Measurements from ENCODE around the gene CNTRL. TPM values are rescaled to one million over a fixed set of nuclear protein-coding genes. Genes with fewer than 3 reads are reported as not detected.

The CNTRL gene
- total and polyA plus RNA-seq, 5 donors from 2014 or later = 12.2 to 135 (median 15.9) TPM

DNA sequence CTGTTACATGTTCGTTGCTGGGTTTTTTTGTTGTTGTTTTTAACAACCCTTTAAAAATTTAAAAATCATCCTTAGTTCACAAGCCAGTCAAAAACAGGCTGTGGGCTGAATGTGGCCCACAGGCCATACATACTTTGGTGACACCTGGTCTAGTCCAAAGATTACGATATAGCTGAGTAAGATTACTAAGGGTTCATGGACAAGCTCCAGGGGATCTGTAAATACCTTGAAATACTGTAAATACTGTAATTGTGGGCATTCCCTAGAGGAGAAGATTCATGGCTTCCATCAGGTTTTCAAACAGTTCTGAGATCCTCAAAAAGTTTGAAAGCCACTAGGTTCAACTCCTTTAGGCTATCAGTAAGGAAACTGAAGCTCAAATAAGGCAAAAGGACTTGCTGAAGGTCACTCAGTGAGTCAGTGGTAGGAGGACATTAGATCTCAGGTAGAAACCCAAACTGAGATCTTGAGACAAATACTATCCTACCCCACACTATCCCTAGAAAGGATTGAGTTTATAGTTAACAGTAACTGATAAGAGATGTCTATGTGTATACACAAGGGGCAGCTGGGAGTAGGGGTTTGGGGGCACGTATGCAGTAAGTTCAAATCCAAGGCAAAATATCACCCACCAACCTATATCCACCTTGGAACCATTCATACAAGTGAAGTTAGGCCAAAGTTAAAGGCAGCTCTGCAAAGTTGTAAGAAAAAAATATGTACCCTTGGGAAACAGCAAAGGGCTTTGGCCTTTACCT, 109.1 kb downstream of the CNTRL start:
- Mint-ChIP-seq H3K27ac (peak overlapping the region; percentile 9 to 92 (median 86)), H3K27me3 (no peaks in the 10 kb centered on the region), H3K4me3 (no peak overlapping the region), H3K9me3 (no peaks in the 10 kb centered on the region), H3K4me1 (peaks cover 36 to 62% (median 56%) of the 10 kb centered on the region in 4 donors), H3K36me3 (peaks cover 27% of the 10 kb centered on the region)
- Histone ChIP-seq H3K36me3 (ENCODE audit: control insufficient read depth, insufficient read depth, low read length) (peaks cover 55% of the 10 kb centered on the region), H3K4me1 (ENCODE audit: control insufficient read depth, insufficient read depth, low read length, poor library complexity, severe bottlenecking) (peaks cover 26% of the 10 kb centered on the region), H3K9me3 (ENCODE audit: control insufficient read depth in 2 of 2, low read length in 2 of 2) (no peaks in the 10 kb centered on the region), H3K27ac (ENCODE audit: insufficient read depth, low read length, poor library complexity, severe bottlenecking) (peak overlapping the region; percentile 61), H3K27me3 (ENCODE audit: control insufficient read depth, insufficient read depth, low read length) (no peaks in the 10 kb centered on the region), H3K4me3 (ENCODE audit: low read depth, low read length) (no peak overlapping the region)
- DNase-seq (no peak), ATAC-seq (ENCODE audit: low read depth in 2 of 2) (no peak)

DNA sequence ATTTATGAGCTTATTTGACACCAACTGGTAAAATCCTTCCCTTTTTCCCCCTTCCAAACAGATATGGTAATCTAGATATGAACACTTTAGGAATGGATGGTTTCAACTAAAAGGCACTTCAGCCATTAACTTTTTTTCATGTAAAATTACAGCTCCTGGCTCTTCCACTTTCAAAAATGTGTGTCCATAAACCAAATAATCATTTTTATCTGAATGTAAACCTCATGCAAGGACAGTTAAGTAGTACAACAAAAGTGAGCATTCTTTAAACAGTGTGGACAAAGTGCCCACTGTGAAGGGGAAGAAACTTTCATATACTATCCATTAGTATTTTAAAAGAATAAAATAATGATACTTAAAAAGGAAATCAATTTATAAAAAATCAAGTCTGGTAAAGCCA, 109.7 kb downstream of the CNTRL start:
- H3K4me1 ChIP-seq (ENCODE audit: control insufficient read depth, insufficient read depth, low read length, poor library complexity, severe bottlenecking) = peaks cover 29% of the 10 kb centered on the region
- Mint-ChIP-seq H3K27ac (peak overlapping the region in 2 of 3 donors; percentile 87 to 92), H3K4me1 (peaks cover 39 to 68% (median 59%) of the 10 kb centered on the region in 4 donors)

DNA sequence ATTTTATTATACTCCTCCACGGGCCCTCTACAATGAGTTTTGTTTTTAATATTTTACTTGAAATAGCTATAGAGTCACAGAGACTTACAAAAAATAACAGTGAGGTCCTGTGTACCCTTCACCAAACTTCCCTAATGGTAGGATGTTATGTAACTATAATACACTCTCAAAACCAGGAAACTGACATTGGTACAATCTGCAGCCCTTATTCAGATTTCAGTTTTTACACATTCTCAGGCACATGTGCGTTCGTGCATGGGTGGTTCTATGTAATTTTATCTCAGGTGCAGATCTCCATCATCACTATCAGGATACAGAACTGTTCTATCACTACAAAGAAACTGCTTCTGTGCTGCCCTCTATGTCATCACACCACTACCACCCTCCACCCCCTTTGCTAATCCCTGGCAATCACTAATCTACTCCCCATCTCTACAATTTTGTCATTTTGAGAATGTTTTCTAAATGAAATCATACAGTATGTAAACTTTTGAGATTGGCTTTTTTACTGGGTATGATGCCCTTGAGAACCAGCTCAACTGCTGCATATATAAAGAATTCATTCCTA, 110.5 kb downstream of the CNTRL start:
- Mint-ChIP-seq H3K9me3 (no peaks in the 10 kb centered on the region), H3K4me1 (peaks cover 41 to 73% (median 62%) of the 10 kb centered on the region in 4 donors), H3K36me3 (peaks cover 29% of the 10 kb centered on the region), H3K27me3 (no peaks in the 10 kb centered on the region), H3K27ac (peak overlapping the region; percentile 61 to 92 (median 88)), H3K4me3 (peak overlapping the region; percentile 7 to 66 (median 46))
- H3K36me3 ChIP-seq (ENCODE audit: control insufficient read depth, insufficient read depth, low read length) = peaks cover 53% of the 10 kb centered on the region
- DNase-seq (no peak), ATAC-seq (ENCODE audit: low read depth in 2 of 2) (peak; percentile 18 to 25)
- no peaks in the 10 kb centered on the region for H3K9me3 ChIP-seq (ENCODE audit: control insufficient read depth in 2 of 2, low read length in 2 of 2)
- peaks cover 34% of the 10 kb centered on the region for H3K4me1 ChIP-seq (ENCODE audit: control insufficient read depth, insufficient read depth, low read length, poor library complexity, severe bottlenecking)
- H3K27ac ChIP-seq (ENCODE audit: insufficient read depth, low read length, poor library complexity, severe bottlenecking) = peak overlapping the region; percentile 61
- no peaks in the 10 kb centered on the region for H3K27me3 ChIP-seq (ENCODE audit: control insufficient read depth, insufficient read depth, low read length)
- peak overlapping the region; percentile 59 for H3K4me3 ChIP-seq (ENCODE audit: low read depth, low read length)

More for the DNA sequence above, 109.7 kb downstream of the CNTRL start:
- Histone ChIP-seq H3K9me3 (ENCODE audit: control insufficient read depth in 2 of 2, low read length in 2 of 2) (no peaks in the 10 kb centered on the region), H3K27me3 (ENCODE audit: control insufficient read depth, insufficient read depth, low read length) (no peaks in the 10 kb centered on the region), H3K27ac (ENCODE audit: insufficient read depth, low read length, poor library complexity, severe bottlenecking) (peak overlapping the region; percentile 61), H3K36me3 (ENCODE audit: control insufficient read depth, insufficient read depth, low read length) (peaks cover 55% of the 10 kb centered on the region), H3K4me3 (ENCODE audit: low read depth, low read length) (no peak overlapping the region)
- Mint-ChIP-seq H3K4me3 (peak overlapping the region in 1 of 4 donors; percentile 7), H3K9me3 (no peaks in the 10 kb centered on the region), H3K27me3 (no peaks in the 10 kb centered on the region), H3K36me3 (peaks cover 29% of the 10 kb centered on the region)
- ATAC-seq (ENCODE audit: low read depth in 2 of 2) (no peak), DNase-seq (no peak)

DNA sequence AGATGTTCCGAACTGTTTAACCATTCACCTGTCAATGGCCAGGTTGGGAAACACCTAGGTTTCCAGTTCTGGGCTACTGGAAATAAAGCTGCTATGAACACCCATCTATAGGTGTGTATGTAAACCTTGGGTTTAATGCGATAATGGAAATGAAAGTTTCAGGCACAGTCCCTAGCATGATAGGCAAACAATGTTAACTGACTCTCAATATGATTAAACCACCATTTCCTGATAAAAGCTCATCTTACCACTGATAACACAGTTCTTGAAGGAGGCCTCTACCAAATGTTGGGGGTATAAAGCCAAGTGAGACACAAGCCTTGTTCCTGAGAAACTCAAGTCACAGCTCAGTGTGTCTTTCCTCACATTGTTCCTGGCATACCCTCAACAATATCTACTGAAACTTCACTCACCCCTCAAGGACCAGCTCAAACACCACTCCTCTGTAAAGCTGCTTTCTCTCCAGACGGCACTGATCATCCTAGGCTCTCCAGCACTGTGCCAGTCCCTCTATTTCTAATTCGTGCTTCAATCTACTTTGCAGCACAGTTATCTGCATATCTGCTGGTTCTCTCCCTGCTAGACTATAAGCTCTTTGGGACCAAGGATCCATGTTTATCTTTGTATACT, 111.1 kb downstream of the CNTRL start:
- Mint-ChIP-seq H3K27ac (peak overlapping the region; percentile 61 to 92 (median 88)), H3K4me3 (peak overlapping the region; percentile 7 to 66 (median 46)), H3K36me3 (peaks cover 31% of the 10 kb centered on the region), H3K9me3 (no peaks in the 10 kb centered on the region), H3K4me1 (peaks cover 47 to 78% (median 66%) of the 10 kb centered on the region in 4 donors), H3K27me3 (no peaks in the 10 kb centered on the region)
- Histone ChIP-seq H3K27ac (ENCODE audit: insufficient read depth, low read length, poor library complexity, severe bottlenecking) (peak overlapping the region; percentile 61), H3K4me1 (ENCODE audit: control insufficient read depth, insufficient read depth, low read length, poor library complexity, severe bottlenecking) (peaks cover 36% of the 10 kb centered on the region), H3K9me3 (ENCODE audit: control insufficient read depth in 2 of 2, low read length in 2 of 2) (no peaks in the 10 kb centered on the region), H3K27me3 (ENCODE audit: control insufficient read depth, insufficient read depth, low read length) (no peaks in the 10 kb centered on the region), H3K36me3 (ENCODE audit: control insufficient read depth, insufficient read depth, low read length) (peaks cover 50% of the 10 kb centered on the region), H3K4me3 (ENCODE audit: low read depth, low read length) (peak overlapping the region; percentile 59)
- DNase-seq = peak in 1 of 3 donors; percentile 26
- peak; percentile 56 to 65 for ATAC-seq (ENCODE audit: low read depth in 2 of 2)

DNA sequence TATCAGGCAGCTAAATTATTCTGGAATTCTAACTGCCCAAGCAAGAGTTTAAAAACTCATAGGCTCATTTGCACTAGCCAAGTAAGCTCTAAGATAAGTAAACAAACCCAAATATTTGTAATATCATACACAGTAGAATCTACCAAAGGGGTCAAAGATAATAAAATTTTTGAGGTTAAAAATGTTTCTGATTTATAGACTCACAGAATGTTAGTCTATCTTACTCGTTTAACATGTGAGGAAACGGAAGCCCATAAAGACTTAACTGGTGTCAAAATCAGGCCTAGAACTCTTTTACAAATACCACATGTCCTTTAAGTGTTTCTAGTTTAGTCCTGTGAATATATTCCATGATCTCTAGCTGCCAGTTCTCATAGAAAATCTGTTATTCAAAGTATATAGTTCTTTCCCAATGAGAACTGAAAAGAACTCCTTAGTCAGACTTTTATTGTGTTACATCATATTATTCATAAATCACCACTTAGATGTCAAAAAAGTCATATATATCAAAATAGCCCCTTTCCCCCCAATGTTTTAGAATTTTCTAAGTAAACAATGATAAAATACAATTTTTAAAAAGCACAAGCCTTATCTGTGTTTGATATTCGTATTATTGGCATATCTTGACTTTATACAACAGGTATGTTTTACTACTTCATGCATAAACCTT, 113.0 kb downstream of the CNTRL start:
- Histone ChIP-seq H3K36me3 (ENCODE audit: control insufficient read depth, insufficient read depth, low read length) (peaks cover 40% of the 10 kb centered on the region), H3K27me3 (ENCODE audit: control insufficient read depth, insufficient read depth, low read length) (no peaks in the 10 kb centered on the region), H3K4me1 (ENCODE audit: control insufficient read depth, insufficient read depth, low read length, poor library complexity, severe bottlenecking) (peaks cover 49% of the 10 kb centered on the region), H3K9me3 (ENCODE audit: control insufficient read depth in 2 of 2, low read length in 2 of 2) (no peaks in the 10 kb centered on the region), H3K27ac (ENCODE audit: insufficient read depth, low read length, poor library complexity, severe bottlenecking) (peak overlapping the region; percentile 61), H3K4me3 (ENCODE audit: low read depth, low read length) (no peak overlapping the region)
- DNase-seq (no peak), ATAC-seq (ENCODE audit: low read depth in 2 of 2) (no peak)
- no peaks in the 10 kb centered on the region for H3K9me3 Mint-ChIP-seq
- peaks cover 66 to 88% (median 78%) of the 10 kb centered on the region in 4 donors for H3K4me1 Mint-ChIP-seq
- H3K27ac Mint-ChIP-seq = peak overlapping the region in 2 of 3 donors; percentile 60 to 77
- H3K36me3 Mint-ChIP-seq = peaks cover 23% of the 10 kb centered on the region
- no peak overlapping the region for H3K4me3 Mint-ChIP-seq
- H3K27me3 Mint-ChIP-seq = no peaks in the 10 kb centered on the region

DNA sequence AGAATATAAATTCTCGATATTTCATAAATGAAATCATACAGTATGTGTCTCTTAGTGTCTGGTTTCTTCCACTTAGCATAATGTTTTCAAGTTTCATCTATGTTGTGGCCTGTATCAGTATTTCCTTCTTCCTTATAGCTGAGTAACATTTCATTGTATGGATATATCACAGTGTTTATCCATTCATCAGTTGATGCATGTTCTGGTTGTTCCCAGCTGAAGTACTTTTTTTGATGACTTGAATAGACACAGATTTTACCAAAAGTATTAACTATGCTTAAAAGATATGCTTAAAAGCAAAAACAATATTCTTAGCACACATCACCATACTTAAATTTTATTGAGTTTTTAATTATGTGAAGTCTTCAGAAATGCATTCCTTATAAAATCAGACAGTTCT, 114.3 kb downstream of the CNTRL start:
- Histone ChIP-seq H3K9me3 (ENCODE audit: control insufficient read depth in 2 of 2, low read length in 2 of 2) (no peaks in the 10 kb centered on the region), H3K4me1 (ENCODE audit: control insufficient read depth, insufficient read depth, low read length, poor library complexity, severe bottlenecking) (peaks cover 58% of the 10 kb centered on the region), H3K36me3 (ENCODE audit: control insufficient read depth, insufficient read depth, low read length) (peaks cover 29% of the 10 kb centered on the region), H3K4me3 (ENCODE audit: low read depth, low read length) (no peak overlapping the region), H3K27ac (ENCODE audit: insufficient read depth, low read length, poor library complexity, severe bottlenecking) (peak overlapping the region; percentile 27), H3K27me3 (ENCODE audit: control insufficient read depth, insufficient read depth, low read length) (no peaks in the 10 kb centered on the region)
- no peak for ATAC-seq (ENCODE audit: low read depth in 2 of 2)
- H3K9me3 Mint-ChIP-seq = no peaks in the 10 kb centered on the region
- no peaks in the 10 kb centered on the region for H3K27me3 Mint-ChIP-seq
- no peak overlapping the region for H3K4me3 Mint-ChIP-seq
- DNase-seq = no peak
- H3K4me1 Mint-ChIP-seq = peaks cover 64 to 86% (median 74%) of the 10 kb centered on the region in 4 donors
- peak overlapping the region; percentile 3 to 41 (median 26) for H3K27ac Mint-ChIP-seq
- H3K36me3 Mint-ChIP-seq = peaks cover 23% of the 10 kb centered on the region

DNA sequence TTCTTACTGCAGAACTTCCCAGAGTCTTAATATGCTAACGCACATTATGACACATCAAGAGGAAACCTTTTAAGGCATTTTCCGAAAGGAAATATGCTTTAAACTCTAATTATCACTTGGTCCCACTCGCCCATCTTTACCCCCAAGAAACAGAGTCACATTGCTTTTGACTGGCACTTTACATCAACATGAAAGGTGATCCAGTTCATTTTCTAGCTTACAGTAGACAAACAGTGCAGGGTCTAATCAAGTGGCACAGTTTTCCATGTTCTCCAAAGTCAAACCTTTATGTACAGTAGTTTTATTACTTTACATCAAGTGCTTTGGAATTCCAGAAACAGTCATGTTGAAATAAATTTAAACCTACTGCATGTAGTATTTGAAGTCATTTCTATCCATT, 114.9 kb downstream of the CNTRL start:
- Histone ChIP-seq H3K9me3 (ENCODE audit: control insufficient read depth in 2 of 2, low read length in 2 of 2) (no peaks in the 10 kb centered on the region), H3K4me3 (ENCODE audit: low read depth, low read length) (no peak overlapping the region), H3K4me1 (ENCODE audit: control insufficient read depth, insufficient read depth, low read length, poor library complexity, severe bottlenecking) (peaks cover 60% of the 10 kb centered on the region), H3K27ac (ENCODE audit: insufficient read depth, low read length, poor library complexity, severe bottlenecking) (peak overlapping the region; percentile 38), H3K36me3 (ENCODE audit: control insufficient read depth, insufficient read depth, low read length) (peaks cover 25% of the 10 kb centered on the region), H3K27me3 (ENCODE audit: control insufficient read depth, insufficient read depth, low read length) (no peaks in the 10 kb centered on the region)
- H3K36me3 Mint-ChIP-seq = peaks cover 23% of the 10 kb centered on the region
- no peaks in the 10 kb centered on the region for H3K27me3 Mint-ChIP-seq
- H3K27ac Mint-ChIP-seq = peak overlapping the region in 1 of 3 donors; percentile 45
- H3K4me3 Mint-ChIP-seq = no peak overlapping the region
- H3K9me3 Mint-ChIP-seq = no peaks in the 10 kb centered on the region
- ATAC-seq (ENCODE audit: low read depth in 2 of 2) (no peak), DNase-seq (no peak)
- H3K4me1 Mint-ChIP-seq = peaks cover 63 to 86% (median 77%) of the 10 kb centered on the region in 4 donors
